ENCODE measurements around the gene FOXF1. TPM values are rescaled to one million over a fixed set of nuclear protein-coding genes. Genes with fewer than 3 reads are reported as not detected.

The FOXF1 gene
- total RNA-seq, 2 experiments from 2014 or later: not detected

GRCh38 chr16:86498671-86499439, 11.5 kb upstream of the FOXF1 start:
- Mint-ChIP-seq H3K27ac (no peak overlapping the region), H3K4me3 (no peak overlapping the region), H3K9me3 (no peaks in the 10 kb centered on the region), H3K4me1 (ENCODE audit: low read depth) (no peaks in the 10 kb centered on the region), H3K27me3 (peaks cover 83% of the 10 kb centered on the region), H3K36me3 (ENCODE audit: low read depth) (no peaks in the 10 kb centered on the region)
- Histone ChIP-seq H3K36me3 (ENCODE audit: insufficient read depth, low read length) (no peaks in the 10 kb centered on the region), H3K4me1 (ENCODE audit: insufficient read depth, low read length) (no peaks in the 10 kb centered on the region), H3K27ac (ENCODE audit: low read depth in 1 of 2, low read length in 2 of 2) (no peak overlapping the region), H3K27me3 (ENCODE audit: control insufficient read depth in 1 of 2, insufficient read depth in 2 of 2, low read length in 2 of 2) (peaks cover 68 to 89% of the 10 kb centered on the region in 2 experiments), H3K9me3 (ENCODE audit: control insufficient read depth in 1 of 2, insufficient read depth in 1 of 2, low read length in 2 of 2) (peaks cover 0 to 20% of the 10 kb centered on the region in 2 experiments), H3K4me3 (ENCODE audit: low read length) (no peak overlapping the region)
- ATAC-seq (ENCODE audit: poor library complexity) (no peak), DNase-seq (no peak)
- TF ChIP-seq CTCF (IDR thresholded peaks at IDR 0.05): no peak
- intact Hi-C loops (cut with DNase I, micrococcal nuclease): no loop called here
- ChIA-PET POLR2A (no interaction called here), CTCF (no interaction called here)

GRCh38 chr16:86499440-86499786, 10.9 kb upstream of the FOXF1 start:
- no peak overlapping the region for H3K27ac ChIP-seq (ENCODE audit: low read depth in 1 of 2, low read length in 2 of 2)
- intact Hi-C loops (cut with DNase I, micrococcal nuclease): no loop called here
- peaks cover 83% of the 10 kb centered on the region for H3K27me3 Mint-ChIP-seq
- H3K36me3 Mint-ChIP-seq (ENCODE audit: low read depth): no peaks in the 10 kb centered on the region
- no peak overlapping the region for H3K4me3 Mint-ChIP-seq
- H3K27ac Mint-ChIP-seq: no peak overlapping the region
- H3K27me3 ChIP-seq (ENCODE audit: control insufficient read depth in 1 of 2, insufficient read depth in 2 of 2, low read length in 2 of 2): peaks cover 72 to 88% of the 10 kb centered on the region in 2 experiments
- peaks cover 0 to 17% of the 10 kb centered on the region in 2 experiments for H3K9me3 ChIP-seq (ENCODE audit: control insufficient read depth in 1 of 2, insufficient read depth in 1 of 2, low read length in 2 of 2)
- H3K4me1 ChIP-seq (ENCODE audit: insufficient read depth, low read length): no peaks in the 10 kb centered on the region
- ChIA-PET CTCF (no interaction called here), POLR2A (no interaction called here)
- H3K4me3 ChIP-seq (ENCODE audit: low read length): no peak overlapping the region
- H3K9me3 Mint-ChIP-seq: no peaks in the 10 kb centered on the region
- ATAC-seq (ENCODE audit: poor library complexity): no peak
- no peak for TF ChIP-seq CTCF (IDR thresholded peaks at IDR 0.05)
- no peaks in the 10 kb centered on the region for H3K36me3 ChIP-seq (ENCODE audit: insufficient read depth, low read length)
- DNase-seq: no peak
- H3K4me1 Mint-ChIP-seq (ENCODE audit: low read depth): no peaks in the 10 kb centered on the region

GRCh38 chr16:86499889-86500707, 10.2 kb upstream of the FOXF1 start:
- Mint-ChIP-seq H3K4me1 (ENCODE audit: low read depth) (peaks cover 5% of the 10 kb centered on the region), H3K4me3 (no peak overlapping the region), H3K9me3 (no peaks in the 10 kb centered on the region), H3K27ac (no peak overlapping the region), H3K27me3 (peaks cover 87% of the 10 kb centered on the region), H3K36me3 (ENCODE audit: low read depth) (no peaks in the 10 kb centered on the region)
- no peaks in the 10 kb centered on the region for H3K36me3 ChIP-seq (ENCODE audit: insufficient read depth, low read length)
- H3K9me3 ChIP-seq (ENCODE audit: control insufficient read depth in 1 of 2, insufficient read depth in 1 of 2, low read length in 2 of 2): peaks cover 0 to 10% of the 10 kb centered on the region in 2 experiments
- POLR2A ChIA-PET: no interaction called here
- no peak overlapping the region for H3K27ac ChIP-seq (ENCODE audit: low read depth in 1 of 2, low read length in 2 of 2)
- H3K4me1 ChIP-seq (ENCODE audit: insufficient read depth, low read length): no peaks in the 10 kb centered on the region
- ATAC-seq (ENCODE audit: poor library complexity) (no peak), DNase-seq (no peak)
- no peak for TF ChIP-seq CTCF (IDR thresholded peaks at IDR 0.05)
- H3K4me3 ChIP-seq (ENCODE audit: low read length): no peak overlapping the region
- intact Hi-C loops (cut with DNase I, micrococcal nuclease): no loop called here
- H3K27me3 ChIP-seq (ENCODE audit: control insufficient read depth in 1 of 2, insufficient read depth in 2 of 2, low read length in 2 of 2): peaks cover 71 to 88% of the 10 kb centered on the region in 2 experiments
- CTCF ChIA-PET: no interaction called here

All from CD4-positive, alpha-beta T cell (primary cell).